CD14-positive monocyte (primary cell): Measurements from ENCODE around the gene ZNF69. TPM values are rescaled to one million over a fixed set of nuclear protein-coding genes. Genes with fewer than 3 reads are reported as not detected.
"Not testable (repeated sequence)": the region's sequence is repeated elsewhere in the genome, so short reads cannot be mapped to it uniquely, and the experiment has no call there.

Source experiments
- DNase-seq, 3 donors: peaks; one replicate each; pipeline ENCODE4 v3.0.0-alpha.2; 2011 to 2022
- H2AFZ ChIP-seq: 2 replicates; pipeline ENCODE4 v1.6.0; 2012; ENCODE audit warnings: mild to moderate bottlenecking, low read depth, low read length, inconsistent platforms; ENCODE audit not compliant: insufficient read depth, poor library complexity, severe bottlenecking
- H3K27ac ChIP-seq, 2 donors: 1 replicate in 1 of 2; 2 replicates in 1 of 2; pipeline ENCODE4 v1.5.1; 2012 to 2013; ENCODE audit warnings: low read length in 2 of 2, control low read depth in 1 of 2, inconsistent platforms in 1 of 2, low read depth in 1 of 2, mild to moderate bottlenecking in 1 of 2
- H3K27me3 ChIP-seq, 2 donors: one replicate each; pipeline versions ENCODE4 v1.6.0 to v1.6.1; 2011 to 2013; ENCODE audit warnings: low read length in 2 of 2; ENCODE audit not compliant: control insufficient read depth in 2 of 2, insufficient read depth in 2 of 2
- H3K36me3 ChIP-seq, 2 donors: replicated peaks in 1 of 2; 1 replicate in 1 of 2; 2 replicates in 1 of 2; pipeline versions ENCODE4 v1.5.1 to v1.6.1; 2012 to 2013; ENCODE audit warnings: low read length in 2 of 2, control low read depth in 1 of 2, inconsistent platforms in 1 of 2, mild to moderate bottlenecking in 1 of 2; ENCODE audit not compliant: insufficient read depth in 2 of 2, control insufficient read depth in 1 of 2
- H3K4me1 ChIP-seq, 2 donors: 1 replicate in 1 of 2; 2 replicates in 1 of 2; pipeline versions ENCODE4 v1.5.1 to v1.6.1; 2012 to 2013; ENCODE audit warnings: low read length in 2 of 2, control low read depth in 1 of 2, inconsistent platforms in 1 of 2, mild to moderate bottlenecking in 1 of 2, moderate library complexity in 1 of 2; ENCODE audit not compliant: insufficient read depth in 2 of 2, control insufficient read depth in 1 of 2
- H3K4me2 ChIP-seq: replicated peaks from 2 replicates; pipeline ENCODE3; 2012; ENCODE audit warnings: low read length, moderate library complexity, mild to moderate bottlenecking; ENCODE audit not compliant: poor library complexity, severe bottlenecking; ENCODE audit errors: extremely low read depth
- H3K4me3 ChIP-seq, 3 experiments: fragments of 200-600 bp in 1 of 3; sonication (generic) in 1 of 3; replicated peaks in 1 of 3; 1 replicate in 2 of 3; 2 replicates in 1 of 3; pipeline ENCODE4 v1.5.1; 2011 to 2013; ENCODE audit warnings: low read length in 3 of 3, mild to moderate bottlenecking in 3 of 3, control low read depth in 2 of 3, low read depth in 2 of 3, inconsistent platforms in 1 of 3, moderate library complexity in 1 of 3
- H3K79me2 ChIP-seq: 2 replicates; pipeline ENCODE4 v1.6.0; 2012; ENCODE audit warnings: mild to moderate bottlenecking, control low read depth, inconsistent platforms, low read length, moderate library complexity; ENCODE audit not compliant: insufficient read depth
- H3K9ac ChIP-seq: 2 replicates; pipeline ENCODE4 v1.6.0; 2017; ENCODE audit warnings: low read length, mild to moderate bottlenecking; ENCODE audit not compliant: insufficient read depth, poor library complexity, severe bottlenecking
- H3K9me3 ChIP-seq, 2 donors: replicated peaks in 1 of 2; 1 replicate in 1 of 2; 2 replicates in 1 of 2; pipeline versions ENCODE4 v1.5.1 to v1.6.1; 2012 to 2013; ENCODE audit warnings: low read length in 2 of 2, control low read depth in 1 of 2; ENCODE audit not compliant: control insufficient read depth in 1 of 2, insufficient read depth in 1 of 2
- H4K20me1 ChIP-seq: 2 replicates; pipeline ENCODE4 v1.6.0; 2012; ENCODE audit warnings: mild to moderate bottlenecking, low read length, control low read depth, moderate library complexity; ENCODE audit not compliant: insufficient read depth
- H3K27ac Mint-ChIP-seq, 7 donors: one replicate each; pipeline ENCODE4 v1.8.0; 2020; ENCODE audit warnings: mild to moderate bottlenecking in 7 of 7, mixed read lengths in 7 of 7, moderate library complexity in 6 of 7, inconsistent platforms in 2 of 7
- H3K27me3 Mint-ChIP-seq, 3 donors: one replicate each; pipeline ENCODE4 v1.8.0; 2021 to 2022; ENCODE audit warnings: low read depth in 3 of 3, mild to moderate bottlenecking in 3 of 3, mixed read lengths in 3 of 3, moderate library complexity in 3 of 3, inconsistent platforms in 1 of 3
- H3K36me3 Mint-ChIP-seq, 2 donors: one replicate each; pipeline ENCODE4 v1.8.0; 2020; ENCODE audit warnings: mixed read lengths in 2 of 2, inconsistent platforms in 1 of 2, mild to moderate bottlenecking in 1 of 2
- H3K4me1 Mint-ChIP-seq: one replicate; pipeline ENCODE4 v1.8.0; 2020; ENCODE audit warnings: mild to moderate bottlenecking, mixed read lengths
- H3K4me3 Mint-ChIP-seq, 2 donors: one replicate each; pipeline ENCODE4 v1.8.0; 2020; ENCODE audit warnings: mild to moderate bottlenecking in 2 of 2, mixed read lengths in 2 of 2, moderate library complexity in 1 of 2
- H3K9me3 Mint-ChIP-seq, 7 donors: one replicate each; pipeline ENCODE4 v1.8.0; 2020 to 2022; ENCODE audit warnings: mixed read lengths in 7 of 7, mild to moderate bottlenecking in 6 of 7, moderate library complexity in 6 of 7, inconsistent platforms in 2 of 7
- WGBS: methylation state at CpG from one replicate; pipeline ENCODE4 v1.1.5; 2013; ENCODE audit warnings: missing lambda C conversion rate; ENCODE audit not compliant: insufficient coverage; 5-methylcytosine and 5-hydroxymethylcytosine counted together
- intact Hi-C, 2 donors: fragments of 100-400 bp; cut with micrococcal nuclease; formaldehyde crosslinking; loops; one replicate each; pipeline versions ENCODE4 v1.15.0 to v1.15.1; 2023
- polyA plus RNA-seq, 3 donors: library from polyadenylated mRNA; depleted of rRNA in 1 of 3; unstranded in 2 of 3; stranded (reverse) in 1 of 3; fragments of 300-500 nt in 2 of 3; fragments of >200 nt in 1 of 3; fragmentation: Illumina TruSeq in 2 of 3; gene quantifications; 1 replicate in 2 of 3; 2 replicates in 1 of 3; pipeline ENCODE4 v1.2.3, GENCODE V29; 2012 to 2021
- TF ChIP-seq, protein P1 (sequence below): fragments of 200-600 bp; IDR thresholded peaks from one replicate; pipeline ENCODE4 v1.8.0; 2022; ENCODE audit warnings: antibody characterized with exemption, mild to moderate bottlenecking

ZNF69 gene
- polyA plus RNA-seq, 3 donors: 0.98 to 1.7 (median 1.1) TPM

GRCh38 chr19:11848594-11849469 is 38.8 kb upstream of the ZNF69 start, which contains the start of gene ZNF439:
TSS of gene ZNF439 (plus strand) at chr19:11848726. CDS start at chr19:11848868, 142 bp downstream.
- peak within 1 kb of the TSS; percentile 26 to 82 (median 70) for H3K27ac Mint-ChIP-seq
- TF ChIP-seq, protein P1, sequence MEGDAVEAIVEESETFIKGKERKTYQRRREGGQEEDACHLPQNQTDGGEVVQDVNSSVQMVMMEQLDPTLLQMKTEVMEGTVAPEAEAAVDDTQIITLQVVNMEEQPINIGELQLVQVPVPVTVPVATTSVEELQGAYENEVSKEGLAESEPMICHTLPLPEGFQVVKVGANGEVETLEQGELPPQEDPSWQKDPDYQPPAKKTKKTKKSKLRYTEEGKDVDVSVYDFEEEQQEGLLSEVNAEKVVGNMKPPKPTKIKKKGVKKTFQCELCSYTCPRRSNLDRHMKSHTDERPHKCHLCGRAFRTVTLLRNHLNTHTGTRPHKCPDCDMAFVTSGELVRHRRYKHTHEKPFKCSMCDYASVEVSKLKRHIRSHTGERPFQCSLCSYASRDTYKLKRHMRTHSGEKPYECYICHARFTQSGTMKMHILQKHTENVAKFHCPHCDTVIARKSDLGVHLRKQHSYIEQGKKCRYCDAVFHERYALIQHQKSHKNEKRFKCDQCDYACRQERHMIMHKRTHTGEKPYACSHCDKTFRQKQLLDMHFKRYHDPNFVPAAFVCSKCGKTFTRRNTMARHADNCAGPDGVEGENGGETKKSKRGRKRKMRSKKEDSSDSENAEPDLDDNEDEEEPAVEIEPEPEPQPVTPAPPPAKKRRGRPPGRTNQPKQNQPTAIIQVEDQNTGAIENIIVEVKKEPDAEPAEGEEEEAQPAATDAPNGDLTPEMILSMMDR: no peak
- peak within 1 kb of the TSS; percentile 49 to 77 (median 55) for H3K4me3 ChIP-seq
- peak; percentile 49 to 61 (median 53) for DNase-seq
- peak within 1 kb of the TSS; percentile 84 for H3K4me2 ChIP-seq
- peak within 1 kb of the TSS in 1 of 2 donors; percentile 54 for H3K27ac ChIP-seq
- no peaks in the 10 kb centered on the region for H3K27me3 ChIP-seq
- WGBS: under 1% methylated on average over 55 of the region's 59 CpGs
- peaks cover 27% of the 10 kb centered on the region for H3K79me2 ChIP-seq
- peak within 1 kb of the TSS; percentile 57 for H3K9ac ChIP-seq
- peaks cover 49 to 71% of the 10 kb centered on the region in 2 donors for H3K9me3 ChIP-seq
- peaks cover 15 to 19% of the 10 kb centered on the region in 2 donors for H3K4me1 ChIP-seq
- intact Hi-C loops: no loop called here
- peak within 1 kb of the TSS; percentile 84 to 90 for H3K4me3 Mint-ChIP-seq
- H3K4me1 Mint-ChIP-seq: peaks cover 20% of the 10 kb centered on the region
- peak within 1 kb of the TSS; percentile 81 for H2AFZ ChIP-seq
- peaks cover 0 to 8% of the 10 kb centered on the region in 2 donors for H3K36me3 ChIP-seq
- H3K9me3 Mint-ChIP-seq: peaks cover 26 to 78% (median 55%) of the 10 kb centered on the region in 7 donors
- peaks cover 0 to 5% (median 2%) of the 10 kb centered on the region in 3 donors for H3K27me3 Mint-ChIP-seq
- H3K36me3 Mint-ChIP-seq: peaks cover 3 to 25% of the 10 kb centered on the region in 2 donors
- no peaks in the 10 kb centered on the region for H4K20me1 ChIP-seq

GRCh38 chr19:11850289-11850688 is 37.3 kb upstream of the ZNF69 start:
- Mint-ChIP-seq H3K4me1 (peaks cover 20% of the 10 kb centered on the region), H3K9me3 (peaks cover 29 to 80% (median 55%) of the 10 kb centered on the region in 7 donors), H3K36me3 (peaks cover 3 to 33% of the 10 kb centered on the region in 2 donors)
- H3K4me3 Mint-ChIP-seq, H3K27me3 Mint-ChIP-seq, H3K27ac Mint-ChIP-seq, H4K20me1 ChIP-seq, DNase-seq, intact Hi-C loops, H3K27ac ChIP-seq, H3K4me2 ChIP-seq, H3K4me3 ChIP-seq, H3K9ac ChIP-seq, H2AFZ ChIP-seq, H3K27me3 ChIP-seq: not testable (repeated sequence)
- H3K36me3 ChIP-seq: peaks cover 0 to 20% of the 10 kb centered on the region in 2 donors
- no CpG with 5 or more reads among the region's 4 CpGs for WGBS
- peaks cover 39% of the 10 kb centered on the region for H3K79me2 ChIP-seq
- H3K4me1 ChIP-seq: peaks cover 15 to 19% of the 10 kb centered on the region in 2 donors
- peaks cover 56 to 70% of the 10 kb centered on the region in 2 donors for H3K9me3 ChIP-seq
